ENCODE measurements around the gene GLI3. TPM values are rescaled to one million over a fixed set of nuclear protein-coding genes. Genes with fewer than 3 reads are reported as not detected.

The GLI3 gene
- total and polyA plus RNA-seq, 8 donors: 0.29 to 7.0 (median 2.3) TPM

DNA sequence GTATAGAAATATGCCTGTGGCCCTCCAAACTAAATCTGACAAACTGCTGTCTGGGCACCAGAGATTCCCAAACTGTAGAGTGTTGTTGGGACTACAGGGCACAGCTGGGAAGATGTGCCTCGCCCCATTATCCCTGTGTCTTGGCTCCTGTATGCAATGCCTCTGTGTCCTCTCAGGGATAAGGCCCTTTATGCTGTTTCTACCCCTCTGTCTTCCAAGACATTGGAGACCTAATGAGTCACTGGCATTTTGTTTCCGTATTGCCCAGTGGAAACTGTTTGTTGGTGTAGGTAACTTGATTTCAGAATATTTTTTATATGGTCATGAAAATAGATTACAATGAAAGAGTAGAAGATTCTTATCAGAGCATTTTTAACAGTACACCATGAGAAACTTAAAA is 183.2 kb downstream of the GLI3 start:
- H3K4me3 ChIP-seq: no peak overlapping the region
- H3K27me3 ChIP-seq: no peaks in the 10 kb centered on the region
- 81 to 94% (median 89%) methylated on average over 2 of the region's 2 CpGs for WGBS, 5 donors
- H3K4me1 ChIP-seq: no peaks in the 10 kb centered on the region
- no peaks in the 10 kb centered on the region for H3K9me3 ChIP-seq
- TF ChIP-seq CTCF (IDR thresholded peaks at IDR 0.05) (no peak), POLR2A (IDR thresholded peaks at IDR 0.05) (no peak), EP300 (IDR thresholded peaks at IDR 0.05) (no peak), POLR2AphosphoS5 (IDR thresholded peaks at IDR 0.05) (no peak)
- H3K36me3 ChIP-seq: no peaks in the 10 kb centered on the region
- H3K27ac ChIP-seq: no peak overlapping the region
- intact Hi-C loops (cut with DNase I; ENCODE audit: low total_unique reads): no loop called here
- DNase-seq: no peak

DNA sequence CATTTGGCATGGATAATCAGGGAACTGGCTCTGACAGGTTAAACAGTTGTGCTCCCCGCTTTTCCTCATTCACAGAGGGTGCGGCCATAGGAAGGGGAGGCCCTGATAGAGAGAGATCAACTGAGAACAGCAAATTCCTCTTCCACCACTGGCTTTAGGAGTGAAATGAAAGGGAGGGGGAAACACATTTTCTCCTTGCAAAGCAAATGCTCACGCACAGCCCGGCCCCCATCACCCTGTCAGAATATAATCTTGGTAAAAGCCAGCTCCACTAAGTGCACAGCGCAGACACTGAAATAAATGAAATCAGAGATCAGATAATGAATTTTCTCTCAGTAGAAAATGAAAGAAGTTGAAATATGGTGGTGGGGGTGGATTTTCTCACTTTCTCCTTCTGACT is 187.2 kb downstream of the GLI3 start:
- no peak for TF ChIP-seq EP300 (IDR thresholded peaks at IDR 0.05)
- no peak for TF ChIP-seq CTCF (IDR thresholded peaks at IDR 0.05)
- no peak for TF ChIP-seq POLR2AphosphoS5 (IDR thresholded peaks at IDR 0.05)
- no peak for TF ChIP-seq POLR2A (IDR thresholded peaks at IDR 0.05)
- DNase-seq: peak in 1 of 2 donors; percentile 38
- no peak overlapping the region for H3K27ac ChIP-seq
- peaks cover 0 to 22% (median 14%) of the 10 kb centered on the region in 4 donors for H3K36me3 ChIP-seq
- 84 to 96% (median 90%) methylated on average over 5 of the region's 5 CpGs for WGBS, 5 donors
- intact Hi-C loops (cut with DNase I; ENCODE audit: low total_unique reads): no loop called here
- H3K4me3 ChIP-seq: no peak overlapping the region
- H3K4me1 ChIP-seq: no peaks in the 10 kb centered on the region
- H3K9me3 ChIP-seq: no peaks in the 10 kb centered on the region
- H3K27me3 ChIP-seq: no peaks in the 10 kb centered on the region

GRCh38 chr7:42046483-42046882 is 190.5 kb downstream of the GLI3 start:
- Histone ChIP-seq H3K4me3 (no peak overlapping the region), H3K4me1 (no peaks in the 10 kb centered on the region), H3K27ac (no peak overlapping the region), H3K27me3 (no peaks in the 10 kb centered on the region), H3K9me3 (no peaks in the 10 kb centered on the region), H3K36me3 (peaks cover 0 to 32% (median 20%) of the 10 kb centered on the region in 4 donors)
- TF ChIP-seq POLR2AphosphoS5 (IDR thresholded peaks at IDR 0.05): no peak
- no peak for TF ChIP-seq CTCF (IDR thresholded peaks at IDR 0.05)
- TF ChIP-seq POLR2A (IDR thresholded peaks at IDR 0.05): no peak
- TF ChIP-seq EP300 (IDR thresholded peaks at IDR 0.05): no peak
- WGBS, 5 donors: 21 to 50% (median 37%) methylated on average over 3 of the region's 3 CpGs
- intact Hi-C loops (cut with DNase I; ENCODE audit: low total_unique reads): no loop called here
- DNase-seq: no peak

DNA sequence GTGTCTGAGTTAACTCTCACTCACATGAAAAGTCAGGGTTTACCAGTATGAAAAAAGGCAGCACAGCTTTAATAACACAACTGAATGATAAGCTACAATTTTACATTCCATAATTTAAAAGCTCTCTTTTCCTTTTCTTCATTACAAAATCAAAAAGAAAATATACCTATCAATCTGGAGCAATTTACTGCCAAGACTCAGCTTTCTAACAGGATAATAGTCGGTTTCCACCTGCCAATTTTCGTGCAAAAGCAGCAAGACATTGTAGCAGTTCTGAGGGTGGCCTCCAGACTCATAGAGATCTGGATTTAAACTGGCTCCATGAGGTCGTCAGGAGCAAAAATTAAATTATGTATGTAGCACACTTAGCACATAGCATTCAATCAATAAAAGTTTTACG is 191.0 kb downstream of the GLI3 start:
- TF ChIP-seq POLR2A (IDR thresholded peaks at IDR 0.05) (no peak), POLR2AphosphoS5 (IDR thresholded peaks at IDR 0.05) (no peak), EP300 (IDR thresholded peaks at IDR 0.05) (no peak), CTCF (IDR thresholded peaks at IDR 0.05) (no peak)
- Histone ChIP-seq H3K27me3 (no peaks in the 10 kb centered on the region), H3K36me3 (peaks cover 0 to 32% (median 20%) of the 10 kb centered on the region in 4 donors), H3K4me3 (no peak overlapping the region), H3K4me1 (no peaks in the 10 kb centered on the region), H3K27ac (no peak overlapping the region), H3K9me3 (no peaks in the 10 kb centered on the region)
- 70 to 83% (median 77%) methylated on average over 4 of the region's 4 CpGs for WGBS, 5 donors
- no peak for DNase-seq
- intact Hi-C loops (cut with DNase I; ENCODE audit: low total_unique reads): no loop called here

All from stomach (tissue), 9 donors.